Activated CD4-positive, alpha-beta T cell treated with anti-CD3 and anti-CD28 coated beads for 36 hours (primary cell): ENCODE data around the gene MTIF2. TPM values are rescaled to one million over a fixed set of nuclear protein-coding genes. Genes with fewer than 3 reads are reported as not detected.
"Not testable (repeated sequence)": the region's sequence is repeated elsewhere in the genome, so short reads cannot be mapped to it uniquely, and the experiment has no call there.

Experiments used
- ATAC-seq: fragments of 200-7000 bp; cut with Tn5 transposase; one replicate; pipeline ENCODE4 v1.10.0; 2021; ENCODE audit warnings: mild to moderate bottlenecking, moderate library complexity
- CTCF ChIA-PET: fragments of 350-600 bp; sonication (Branson Sonifier 250); formaldehyde crosslinking; loops from one replicate; lab custom pipeline; 2021; ENCODE audit warnings: antibody characterized with exemption; lab: Charles Lee
- POLR2A ChIA-PET: fragments of 350-600 bp; sonication (Branson Sonifier 250); formaldehyde crosslinking; loops from one replicate; lab custom pipeline; 2021; ENCODE audit warnings: antibody characterized with exemption, inconsistent platforms; lab: Charles Lee
- DNase-seq: peaks from one replicate; pipeline ENCODE4 v3.0.0-alpha.2; 2020
- H3K27ac Mint-ChIP-seq: one replicate; pipeline ENCODE4 v1.8.0; 2021; ENCODE audit warnings: mixed read lengths
- H3K27me3 Mint-ChIP-seq: one replicate; pipeline ENCODE4 v1.8.0; 2021; ENCODE audit warnings: mixed read lengths
- H3K36me3 Mint-ChIP-seq: one replicate; pipeline ENCODE4 v1.8.0; 2021; ENCODE audit warnings: low read depth, mixed read lengths
- H3K4me1 Mint-ChIP-seq: one replicate; pipeline ENCODE4 v1.8.0; 2021; ENCODE audit warnings: mixed read lengths
- H3K4me3 Mint-ChIP-seq: one replicate; pipeline ENCODE4 v1.8.0; 2021; ENCODE audit warnings: mild to moderate bottlenecking, moderate library complexity, mixed read lengths
- H3K9me3 Mint-ChIP-seq: one replicate; pipeline ENCODE4 v1.8.0; 2021; ENCODE audit warnings: low read depth, mixed read lengths
- intact Hi-C, 2 experiments: fragments of 100-400 bp; cut with DNase I in 1 of 2; cut with micrococcal nuclease in 1 of 2; formaldehyde crosslinking; loops; one replicate each; pipeline versions ENCODE4 v1.14.2 to v1.15.1; 2022 to 2024; cut with DNase I, micrococcal nuclease
- total RNA-seq, 2 experiments: library from RNA; stranded (reverse); gene quantifications; one replicate each; pipeline ENCODE4 v1.2.3, GENCODE V29; 2021

Gene MTIF2
- total RNA-seq, 2 experiments from 2014 or later: 37.3 to 43.2 TPM

DNA sequence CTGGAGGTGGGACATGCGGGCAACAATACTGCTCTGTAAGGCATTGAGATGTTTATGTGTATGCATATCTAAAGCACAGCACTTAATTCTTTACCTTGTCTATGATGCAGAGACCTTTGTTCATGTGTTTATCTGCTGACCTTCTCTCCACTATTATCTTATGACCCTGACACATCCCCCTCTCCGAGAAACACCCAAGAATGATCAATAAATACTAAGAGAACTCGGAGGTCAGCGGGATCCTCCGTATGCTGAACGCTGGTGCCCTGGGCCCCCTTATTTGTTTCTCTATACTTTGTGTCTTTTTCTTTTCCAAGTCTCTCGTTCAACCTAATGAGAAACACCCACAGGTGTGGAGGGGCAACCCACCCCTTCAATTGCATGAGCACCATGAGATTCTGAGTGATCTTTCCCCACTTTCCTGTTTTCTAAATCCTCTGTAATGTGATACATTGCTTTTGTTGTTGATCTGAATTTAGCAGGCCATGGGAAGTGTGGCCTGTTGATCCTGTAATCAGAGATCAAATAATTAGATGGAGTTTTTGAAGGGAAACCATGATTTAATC, 10.9 kb upstream of the MTIF2 start:
- H3K36me3 Mint-ChIP-seq, CTCF ChIA-PET, H3K27ac Mint-ChIP-seq, H3K9me3 Mint-ChIP-seq, DNase-seq, H3K27me3 Mint-ChIP-seq, ATAC-seq, POLR2A ChIA-PET, H3K4me3 Mint-ChIP-seq: not testable (repeated sequence)
- intact Hi-C loops: loop anchor here (5.0 kb wide), 4 partner anchors 137 to 723 kb away; partner anchors contain the start of genes CCDC88A (in 1 of the 2), PPP4R3B (in 1 of the 2) and RTN4 (in 1 of the 2)
- H3K4me1 Mint-ChIP-seq: peaks cover 14% of the 10 kb centered on the region

GRCh38 chr2:55279214-55279835, 10.3 kb upstream of the MTIF2 start:
- H3K4me1 Mint-ChIP-seq: peaks cover 14% of the 10 kb centered on the region
- CTCF ChIA-PET, H3K27me3 Mint-ChIP-seq, POLR2A ChIA-PET, H3K27ac Mint-ChIP-seq, H3K9me3 Mint-ChIP-seq, intact Hi-C loops, ATAC-seq, H3K36me3 Mint-ChIP-seq, DNase-seq, H3K4me3 Mint-ChIP-seq: not testable (repeated sequence)

DNA sequence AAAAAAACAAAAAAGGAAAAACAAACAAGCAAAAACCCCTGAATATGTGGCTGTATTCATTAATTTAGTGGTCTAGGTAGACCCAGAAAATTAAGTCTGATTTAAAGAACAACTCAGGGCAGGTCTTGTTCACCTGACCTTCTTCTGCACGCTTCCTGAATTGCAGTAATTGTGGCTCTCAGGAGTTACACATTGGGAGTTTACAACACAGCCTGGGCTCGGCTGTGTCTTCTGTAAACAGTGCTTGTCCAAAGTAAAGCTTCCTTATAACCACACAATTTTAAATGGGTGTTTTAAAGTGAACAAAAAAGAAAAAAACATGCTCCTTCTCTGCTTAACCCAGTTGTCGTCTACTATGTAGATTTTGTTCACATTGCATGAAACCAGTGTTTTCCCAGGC, 8.3 kb upstream of the MTIF2 start:
- DNase-seq (no peak), ATAC-seq (no peak)
- CTCF ChIA-PET: no interaction called here
- peaks cover 5% of the 10 kb centered on the region for H3K4me1 Mint-ChIP-seq
- no peaks in the 10 kb centered on the region for H3K9me3 Mint-ChIP-seq
- no peak overlapping the region for H3K4me3 Mint-ChIP-seq
- H3K27me3 Mint-ChIP-seq: no peaks in the 10 kb centered on the region
- H3K36me3 Mint-ChIP-seq: no peaks in the 10 kb centered on the region
- H3K27ac Mint-ChIP-seq: no peak overlapping the region
- POLR2A ChIA-PET: interaction anchor here (0.6 kb wide), 1 partner anchor 119 kb away, joined by 3 read pairs; no protein-coding TSS in a partner anchor
- intact Hi-C loops: no loop called here

DNA sequence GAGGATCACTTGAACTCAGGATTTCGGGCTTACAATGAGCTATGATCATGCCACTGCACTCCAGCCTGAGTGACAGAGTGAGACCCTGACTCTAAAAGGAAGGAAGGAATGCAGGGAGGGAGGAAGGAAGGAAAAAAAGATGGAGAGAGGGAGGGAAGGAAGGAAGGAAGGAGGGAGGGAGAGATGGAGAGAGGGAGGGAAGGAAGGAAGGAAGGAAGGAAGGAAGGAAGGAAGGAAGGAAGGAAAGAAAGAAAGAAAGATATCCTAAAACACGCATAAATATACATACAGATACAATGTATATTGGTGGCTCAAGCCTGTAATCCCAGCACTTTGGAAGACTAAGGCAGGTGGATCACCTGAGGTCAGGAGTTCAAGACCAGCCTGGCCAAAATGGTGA, 5.3 kb upstream of the MTIF2 start:
- intact Hi-C loops, H3K36me3 Mint-ChIP-seq, POLR2A ChIA-PET, CTCF ChIA-PET, H3K4me1 Mint-ChIP-seq, DNase-seq, H3K4me3 Mint-ChIP-seq, H3K9me3 Mint-ChIP-seq, ATAC-seq, H3K27me3 Mint-ChIP-seq, H3K27ac Mint-ChIP-seq: not testable (repeated sequence)

DNA sequence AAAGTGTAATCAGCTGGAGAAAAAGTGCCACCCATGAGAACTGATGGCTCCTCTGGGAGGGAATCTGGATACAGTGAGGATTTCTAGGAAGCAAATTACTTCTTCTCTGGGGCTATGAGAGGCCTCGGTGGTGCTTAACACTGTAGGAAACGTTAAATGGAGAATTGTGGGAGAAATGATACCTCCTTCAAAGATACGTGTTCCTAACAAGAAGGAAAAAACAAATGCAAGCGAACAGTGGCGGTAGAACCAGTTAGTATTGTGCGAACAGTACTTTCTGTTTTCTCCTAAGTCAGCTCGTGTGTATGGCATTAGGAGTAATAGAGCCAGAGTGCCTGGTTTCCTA, 587 bp upstream of the MTIF2 start:
- Mint-ChIP-seq H3K9me3 (no peaks in the 10 kb centered on the region), H3K27ac (peak overlapping the region; percentile 95), H3K27me3 (no peaks in the 10 kb centered on the region), H3K36me3 (peaks cover 10% of the 10 kb centered on the region), H3K4me3 (peak overlapping the region; percentile 96), H3K4me1 (peaks cover 10% of the 10 kb centered on the region)
- intact Hi-C loops: loop anchor here (1.0 to 2.0 kb wide), 11 partner anchors 13 to 423 kb away; partner anchors contain the start of genes CCDC88A (in 2 of the 2), CFAP36 (in 2 of the 2), CLHC1 (in 2 of the 2) and RPS27A (in 2 of the 2)
- POLR2A ChIA-PET: interaction anchor here (0.6 kb wide), 2 partner anchors 151 to 331 kb away, joined by 3 to 9 read pairs; no protein-coding TSS in a partner anchor
- CTCF ChIA-PET: interaction anchor here (0.8 to 1.1 kb wide), 4 partner anchors 20 to 162 kb away, joined by 3 to 5 read pairs (median 4); no protein-coding TSS in a partner anchor
- DNase-seq (no peak), ATAC-seq (no peak)

GRCh38 chr2:55268288-55268906, 634 bp downstream of the MTIF2 start:
- Mint-ChIP-seq H3K9me3 (no peaks in the 10 kb centered on the region), H3K4me1 (peaks cover 10% of the 10 kb centered on the region), H3K36me3 (peaks cover 21% of the 10 kb centered on the region), H3K27me3 (no peaks in the 10 kb centered on the region), H3K4me3 (peak overlapping the region; percentile 96), H3K27ac (peak overlapping the region; percentile 95)
- DNase-seq: no peak
- ATAC-seq: no peak
- POLR2A ChIA-PET: no interaction called here
- CTCF ChIA-PET: interaction anchor here (0.7 to 0.8 kb wide), 2 partner anchors 11 to 16 kb away, joined by 3 read pairs; no protein-coding TSS in a partner anchor
- intact Hi-C loops: loop anchor here (2.0 kb wide), 4 partner anchors 36 to 424 kb away; partner anchors contain the start of genes CCDC88A (in 1 of the 2), CLHC1 (in 1 of the 2), PNPT1 (in 1 of the 2) and RPS27A (in 1 of the 2)

DNA sequence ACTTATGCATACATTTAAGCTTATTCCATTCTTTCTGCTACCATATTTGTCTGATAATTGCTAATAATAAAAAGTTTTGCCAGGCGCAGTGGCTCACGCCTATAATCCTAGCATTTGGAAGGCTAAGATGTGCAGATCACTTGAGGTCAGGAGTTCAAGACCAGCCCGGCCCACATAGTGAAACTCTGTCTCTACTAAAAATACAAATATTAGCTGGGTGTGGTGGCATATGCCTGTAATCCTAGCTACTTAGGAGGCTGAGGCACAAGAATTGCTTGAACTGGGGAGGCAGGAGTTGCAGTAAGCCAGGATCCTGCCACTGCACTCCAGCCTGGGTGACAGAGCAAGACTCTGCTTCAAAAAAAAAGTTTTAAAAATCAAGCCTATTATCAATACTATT, 9.4 kb downstream of the MTIF2 start:
- H3K4me3 Mint-ChIP-seq, H3K27ac Mint-ChIP-seq, ATAC-seq, H3K9me3 Mint-ChIP-seq, intact Hi-C loops, DNase-seq, H3K4me1 Mint-ChIP-seq, H3K27me3 Mint-ChIP-seq, POLR2A ChIA-PET: not testable (repeated sequence)
- CTCF ChIA-PET: interaction anchor here (0.7 to 1.1 kb wide), 2 partner anchors 15 to 361 kb away, joined by 3 to 4 read pairs; no protein-coding TSS in a partner anchor
- peaks cover 23% of the 10 kb centered on the region for H3K36me3 Mint-ChIP-seq

DNA sequence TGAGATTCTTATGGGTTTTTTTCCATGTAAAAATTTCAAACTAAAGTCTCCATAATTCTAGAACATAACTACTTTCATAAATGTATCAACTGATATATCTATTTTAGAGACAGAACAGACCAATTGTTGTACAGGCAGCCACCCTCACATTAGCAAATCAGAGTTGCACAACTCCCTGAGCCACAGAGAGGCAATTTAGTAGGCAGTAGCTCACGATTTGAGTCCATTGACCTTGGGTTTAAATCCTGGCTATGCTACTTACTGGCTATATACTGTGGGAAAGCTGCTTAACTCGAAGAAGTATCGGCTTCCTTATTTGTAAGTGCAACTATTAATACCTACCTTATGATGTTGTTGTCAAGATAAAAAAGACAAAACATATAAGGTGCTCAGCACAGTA, 16.2 kb downstream of the MTIF2 start:
- peaks cover 30% of the 10 kb centered on the region for H3K36me3 Mint-ChIP-seq
- no peaks in the 10 kb centered on the region for H3K9me3 Mint-ChIP-seq
- H3K4me1 Mint-ChIP-seq: no peaks in the 10 kb centered on the region
- no peaks in the 10 kb centered on the region for H3K27me3 Mint-ChIP-seq
- no peak overlapping the region for H3K4me3 Mint-ChIP-seq
- intact Hi-C loops: no loop called here
- no peak for ATAC-seq
- no peak for DNase-seq
- no peak overlapping the region for H3K27ac Mint-ChIP-seq
- POLR2A ChIA-PET: no interaction called here
- CTCF ChIA-PET: no interaction called here

DNA sequence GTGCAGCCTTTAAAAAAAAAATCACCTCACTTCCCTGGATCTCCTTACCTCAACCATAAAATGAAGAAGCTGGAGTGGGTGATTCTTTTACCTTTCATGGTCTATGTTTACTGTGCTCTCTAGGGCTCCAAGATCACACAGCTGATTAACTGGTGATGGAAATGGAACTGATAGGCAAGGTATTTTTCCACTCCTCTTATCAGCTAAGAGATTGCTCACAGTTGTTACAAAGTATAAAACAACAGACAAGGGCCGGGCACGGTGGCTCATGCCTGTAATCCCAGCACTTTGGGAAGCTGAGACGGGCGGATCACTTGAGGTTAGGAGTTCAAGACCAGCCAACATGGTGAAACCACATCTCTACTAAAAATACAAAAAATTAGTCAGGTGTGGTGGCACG, 22.0 kb downstream of the MTIF2 start:
- ChIA-PET POLR2A (interaction anchor here (1.6 kb wide), 1 partner anchor 272 kb away, joined by 3 read pairs; the partner anchor contains the start of gene CFAP36), CTCF (no interaction called here)
- Mint-ChIP-seq H3K4me1 (no peaks in the 10 kb centered on the region), H3K9me3 (no peaks in the 10 kb centered on the region), H3K27me3 (no peaks in the 10 kb centered on the region), H3K36me3 (peaks cover 34% of the 10 kb centered on the region), H3K4me3 (no peak overlapping the region), H3K27ac (no peak overlapping the region)
- intact Hi-C loops: no loop called here
- no peak for DNase-seq
- ATAC-seq: no peak

GRCh38 chr2:55245411-55245810, 23.6 kb downstream of the MTIF2 start:
- H3K36me3 Mint-ChIP-seq: peaks cover 33% of the 10 kb centered on the region
- intact Hi-C loops: no loop called here
- H3K4me3 Mint-ChIP-seq: no peak overlapping the region
- ATAC-seq: no peak
- no peaks in the 10 kb centered on the region for H3K9me3 Mint-ChIP-seq
- ChIA-PET POLR2A (no interaction called here), CTCF (interaction anchor here (0.8 kb wide), 1 partner anchor 23 kb away, joined by 4 read pairs; no protein-coding TSS in a partner anchor)
- DNase-seq: no peak
- no peaks in the 10 kb centered on the region for H3K27me3 Mint-ChIP-seq
- no peak overlapping the region for H3K27ac Mint-ChIP-seq
- no peaks in the 10 kb centered on the region for H3K4me1 Mint-ChIP-seq

GRCh38 chr2:55242617-55243016, 26.4 kb downstream of the MTIF2 start:
- Mint-ChIP-seq H3K4me1 (no peaks in the 10 kb centered on the region), H3K27ac (no peak overlapping the region), H3K36me3 (peaks cover 30% of the 10 kb centered on the region), H3K27me3 (no peaks in the 10 kb centered on the region), H3K4me3 (no peak overlapping the region), H3K9me3 (no peaks in the 10 kb centered on the region)
- CTCF ChIA-PET: no interaction called here
- intact Hi-C loops: no loop called here
- ATAC-seq (no peak), DNase-seq (no peak)
- POLR2A ChIA-PET: no interaction called here
